GM19025 (cell line): ENCODE measurements around the gene COL4A6.

ENCODE experiments used
- ATAC-seq: cut with Tn5 transposase; IDR thresholded peaks from one replicate; pipeline ENCODE4 v1.9.1; 2021; ENCODE audit warnings: mild to moderate bottlenecking, low read depth, moderate library complexity; ENCODE audit not compliant: unreplicated experiment

COL4A6 gene

GRCh38 chrX:108223585-108223984 is 214.6 kb downstream of the COL4A6 start:
- ATAC-seq: no peak

- no peak for ATAC-seq
Measured at GRCh38 chrX:108221301-108221864, 216.8 kb downstream of the COL4A6 start.

- no peak for ATAC-seq
Measured at GRCh38 chrX:108219949-108220601, 218.1 kb downstream of the COL4A6 start.

GRCh38 chrX:108217876-108218275 is 220.3 kb downstream of the COL4A6 start:
- no peak for ATAC-seq

GRCh38 chrX:108216919-108217571 is 221.2 kb downstream of the COL4A6 start:
- no peak for ATAC-seq

GRCh38 chrX:108216405-108216804 is 221.8 kb downstream of the COL4A6 start:
- no peak for ATAC-seq

GRCh38 chrX:108211301-108211700 is 226.9 kb downstream of the COL4A6 start:
- ATAC-seq: no peak

- ATAC-seq: no peak
Measured at GRCh38 chrX:108209006-108209554, 229.1 kb downstream of the COL4A6 start.

GRCh38 chrX:108203540-108203939 is 234.7 kb downstream of the COL4A6 start:
- ATAC-seq: no peak

- ATAC-seq: no peak
Measured at GRCh38 chrX:108199691-108200090, 238.5 kb downstream of the COL4A6 start.

GRCh38 chrX:108199041-108199440 is 239.2 kb downstream of the COL4A6 start:
- ATAC-seq: no peak

GRCh38 chrX:108198420-108198819 is 239.8 kb downstream of the COL4A6 start:
- ATAC-seq: no peak

- ATAC-seq: no peak
Measured at GRCh38 chrX:108186811-108187210, 251.4 kb downstream of the COL4A6 start.

GRCh38 chrX:108178143-108178498 is 260.1 kb downstream of the COL4A6 start:
- no peak for ATAC-seq

GRCh38 chrX:108177351-108178142 is 260.7 kb downstream of the COL4A6 start:
- ATAC-seq: no peak

- ATAC-seq: no peak
Measured at GRCh38 chrX:108173874-108174273, 264.3 kb downstream of the COL4A6 start.

- no peak for ATAC-seq
Measured at GRCh38 chrX:108171671-108172070, 266.6 kb downstream of the COL4A6 start.

GRCh38 chrX:108169768-108170167 is 268.5 kb downstream of the COL4A6 start:
- no peak for ATAC-seq

GRCh38 chrX:108168961-108169740 is 269.1 kb downstream of the COL4A6 start:
- ATAC-seq: no peak

GRCh38 chrX:108167211-108167872 is 270.9 kb downstream of the COL4A6 start:
- no peak for ATAC-seq
